Left renal pelvis (tissue), 4 donors: ENCODE measurements around the gene SEMA6A. TPM values are rescaled to one million over a fixed set of nuclear protein-coding genes. Genes with fewer than 3 reads are reported as not detected.

Experiments used
- DNase-seq, 4 donors: peaks; one replicate each; pipeline ENCODE4 v3.0.0-alpha.2; 2013; ENCODE audit warnings: low read depth in 4 of 4, low spot score in 3 of 4
- polyA plus RNA-seq, 4 donors: library from polyadenylated mRNA; unstranded; fragments of 120-200 nt; gene quantifications; one replicate each; pipeline ENCODE4 v1.2.1, GENCODE V29; 2013; ENCODE audit not compliant: insufficient read length in 4 of 4

The SEMA6A gene
- polyA plus RNA-seq, 4 donors, result 49.5 to 59.0 (median 53.8) TPM

- DNase-seq, result no peak
These were observed 158.6 kb downstream of the SEMA6A start for GRCh38 chr5:116415989-116416388.

GRCh38 chr5:116415182-116415581 lies 159.4 kb downstream of the SEMA6A start:
- no peak for DNase-seq

DNA sequence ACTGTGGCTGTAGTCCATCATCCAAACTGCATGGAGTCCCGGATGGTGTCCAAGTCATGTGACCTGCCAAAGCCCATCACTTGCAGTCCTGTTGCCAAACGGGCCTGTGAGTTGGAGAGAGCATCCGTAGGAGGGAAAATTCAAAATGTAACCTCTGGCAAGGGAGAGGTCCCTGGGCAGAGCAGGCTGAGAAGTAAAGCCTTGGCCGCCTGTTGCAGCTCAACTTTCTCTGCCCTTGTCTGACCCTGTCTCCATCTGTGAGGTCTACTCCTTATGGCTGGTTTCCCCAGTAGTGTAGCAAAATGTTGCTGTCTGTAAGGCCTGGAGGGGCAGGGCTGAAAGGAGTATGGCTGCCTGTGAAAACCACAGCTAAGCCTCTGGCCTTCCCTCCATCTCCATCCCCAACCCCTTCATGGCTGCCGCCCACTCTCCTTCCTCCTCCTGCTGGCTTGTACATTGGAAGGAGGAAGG lies 163.5 kb downstream of the SEMA6A start:
- no peak for DNase-seq

GRCh38 chr5:116410336-116410890 lies 164.2 kb downstream of the SEMA6A start:
- DNase-seq, result no peak

DNA sequence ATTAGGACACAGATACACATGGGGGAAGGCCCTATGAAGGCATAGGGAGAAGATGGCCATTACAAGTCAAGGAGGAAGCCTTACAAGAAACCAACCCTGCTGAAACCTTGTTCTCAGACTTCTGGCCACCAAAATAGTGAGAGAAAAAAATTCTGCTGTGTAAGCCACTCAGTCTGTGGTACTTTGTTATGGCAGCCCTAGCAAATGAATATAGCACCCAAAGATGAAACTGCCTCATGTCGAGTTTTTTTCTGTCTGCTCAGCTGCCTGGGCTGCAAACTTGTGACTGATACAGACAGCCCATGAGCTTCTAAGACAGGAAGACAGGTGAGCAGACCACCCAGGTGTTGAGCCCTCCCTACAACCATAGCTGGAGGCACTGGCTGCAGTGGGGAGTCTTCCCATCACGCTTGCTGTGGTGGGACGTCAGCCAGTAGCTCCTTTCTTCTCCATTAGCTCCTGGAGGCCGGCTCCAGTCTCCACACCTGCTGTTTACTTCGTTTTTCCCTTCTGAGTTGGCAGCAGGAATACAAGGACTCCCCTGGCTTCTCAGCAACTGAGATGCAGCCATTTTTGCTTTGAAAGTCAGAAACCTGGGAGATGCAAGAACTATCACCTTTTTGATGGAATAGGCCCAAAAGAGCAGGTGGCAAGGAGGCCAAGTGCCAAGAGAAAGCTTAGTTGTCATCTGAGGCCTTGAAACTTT lies 164.9 kb downstream of the SEMA6A start:
- DNase-seq, result no peak

GRCh38 chr5:116406306-116407041 lies 168.1 kb downstream of the SEMA6A start:
- DNase-seq, result no peak

DNA sequence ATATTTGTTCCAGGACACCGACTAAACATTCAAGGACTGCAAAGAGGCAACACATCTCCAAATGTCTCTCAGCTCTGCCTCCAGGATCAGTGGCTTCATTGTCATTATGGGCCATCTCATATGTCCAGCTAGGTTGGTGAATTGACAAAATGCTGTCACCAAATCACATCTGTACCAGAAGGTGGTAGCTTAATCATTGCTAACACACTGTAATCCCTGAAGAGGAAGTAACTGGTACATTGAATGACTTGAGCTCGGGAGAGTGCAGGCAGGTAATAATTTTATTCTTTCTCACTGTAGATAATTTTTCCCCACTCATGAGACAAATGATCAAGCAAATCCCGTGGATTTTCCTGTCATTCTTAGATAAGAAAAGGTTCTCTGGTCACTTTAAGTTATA lies 169.8 kb downstream of the SEMA6A start:
- no peak for DNase-seq

GRCh38 chr5:116404016-116404415 lies 170.6 kb downstream of the SEMA6A start:
- DNase-seq, result no peak

DNA sequence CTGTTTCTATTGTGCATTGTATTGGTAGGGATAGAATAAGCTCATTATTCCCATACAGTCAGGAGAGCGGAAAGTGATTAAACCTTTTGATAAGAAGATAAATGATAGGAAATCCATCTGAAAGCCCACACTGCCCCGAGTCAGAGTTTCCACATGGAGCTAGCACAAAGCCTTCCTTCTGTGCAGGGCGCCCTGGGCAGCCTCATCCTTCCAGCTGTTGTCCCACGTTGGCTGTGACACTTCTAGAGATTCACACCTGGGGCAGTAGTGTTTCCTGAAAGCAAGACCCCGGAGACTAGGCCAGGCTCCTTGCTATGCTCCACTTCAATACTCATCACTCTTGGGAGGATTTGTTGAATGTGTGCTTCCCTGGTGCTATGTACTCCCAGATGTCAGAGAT lies 172.4 kb downstream of the SEMA6A start:
- no peak for DNase-seq

DNA sequence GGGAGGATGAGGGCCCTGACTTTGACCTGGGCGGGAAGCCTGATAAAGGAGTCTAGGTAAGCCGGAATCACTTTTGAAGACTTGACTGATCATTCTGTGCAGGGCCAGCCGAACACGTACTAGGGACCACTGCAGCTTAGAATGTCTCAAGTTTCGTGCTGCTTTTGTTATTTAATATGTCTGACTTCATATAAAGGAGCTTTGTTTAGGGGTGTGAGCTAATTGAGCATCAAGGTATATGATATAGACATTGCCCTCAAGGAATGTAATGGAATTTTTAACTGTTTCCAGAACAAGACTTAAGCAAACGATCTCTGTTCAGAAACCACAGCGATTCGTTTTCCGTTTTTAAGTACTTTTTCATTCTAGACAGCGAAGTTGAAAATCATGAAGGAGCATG lies 173.0 kb downstream of the SEMA6A start:
- no peak for DNase-seq

- DNase-seq, result no peak
These were observed 178.0 kb downstream of the SEMA6A start for GRCh38 chr5:116396476-116397099.

- DNase-seq, result no peak
These were observed 178.9 kb downstream of the SEMA6A start for GRCh38 chr5:116395631-116396203.

- DNase-seq, result no peak
These were observed 179.4 kb downstream of the SEMA6A start for GRCh38 chr5:116395226-116395625.

- DNase-seq, result no peak
These were observed 180.3 kb downstream of the SEMA6A start for GRCh38 chr5:116394186-116394867.
